Neural progenitor cell (in vitro differentiated cells): ENCODE measurements around the gene IFRD2. TPM values are rescaled to one million over a fixed set of nuclear protein-coding genes. Genes with fewer than 3 reads are reported as not detected.
A peak's percentile ranks its signal among the peaks of the same experiment; 100 is the strongest.

Experiments used
- DNase-seq: peaks from one replicate; pipeline ENCODE4 v3.0.0-alpha.2; 2016; ENCODE audit warnings: low spot score
- H2AFZ ChIP-seq: fragments of 200-600 bp; sonication (generic); replicated peaks from 2 replicates; pipeline ENCODE4 v1.6.1; 2016; ENCODE audit warnings: antibody characterized with exemption
- H3F3A ChIP-seq: fragments of 200-600 bp; sonication (generic); 2 replicates; pipeline ENCODE4 v1.6.1; 2016; ENCODE audit warnings: antibody characterized with exemption, low read depth
- H3K27ac ChIP-seq: fragments of 200-600 bp; sonication (generic); 2 replicates; pipeline ENCODE4 v1.5.1; 2016; ENCODE audit warnings: mild to moderate bottlenecking
- H3K27me3 ChIP-seq: fragments of 200-600 bp; sonication (generic); 2 replicates; pipeline ENCODE4 v1.6.1; 2016; ENCODE audit warnings: mild to moderate bottlenecking, moderate library complexity
- H3K36me3 ChIP-seq: fragments of 200-600 bp; sonication (generic); 2 replicates; pipeline ENCODE4 v1.5.1; 2016
- H3K4me1 ChIP-seq: fragments of 200-600 bp; sonication (generic); 2 replicates; pipeline ENCODE4 v1.6.1; 2016; ENCODE audit warnings: mixed run types
- H3K4me2 ChIP-seq: fragments of 200-600 bp; sonication (generic); 2 replicates; pipeline ENCODE4 v1.6.1; 2016
- H3K4me3 ChIP-seq: fragments of 200-600 bp; sonication (generic); 2 replicates; pipeline ENCODE4 v1.5.1; 2016
- H3K79me2 ChIP-seq: fragments of 200-600 bp; sonication (generic); 2 replicates; pipeline ENCODE4 v1.6.1; 2016; ENCODE audit warnings: low read depth
- H3K9ac ChIP-seq: fragments of 200-600 bp; sonication (generic); 2 replicates; pipeline ENCODE4 v1.6.1; 2016
- H3K9me3 ChIP-seq: fragments of 200-600 bp; sonication (generic); 2 replicates; pipeline ENCODE4 v1.5.1; 2016; ENCODE audit warnings: low read depth
- H4K20me1 ChIP-seq: fragments of 200-600 bp; sonication (generic); 2 replicates; pipeline ENCODE4 v1.6.1; 2016; ENCODE audit warnings: low read depth
- H3K27ac Mint-ChIP-seq: 3 replicates; pipeline ENCODE4 v1.8.0; 2021; ENCODE audit warnings: mixed read lengths
- H3K27me3 Mint-ChIP-seq: 2 replicates; pipeline ENCODE4 v1.8.0; 2022; ENCODE audit warnings: low read depth, mild to moderate bottlenecking, inconsistent platforms, moderate library complexity, mixed read lengths; ENCODE audit not compliant: insufficient read depth
- H3K36me3 Mint-ChIP-seq: 3 replicates; pipeline ENCODE4 v1.8.0; 2021; ENCODE audit warnings: mixed read lengths
- H3K4me1 Mint-ChIP-seq: 3 replicates; pipeline ENCODE4 v1.8.0; 2021; ENCODE audit warnings: mixed read lengths
- H3K4me3 Mint-ChIP-seq: 3 replicates; pipeline ENCODE4 v1.8.0; 2021; ENCODE audit warnings: mild to moderate bottlenecking, moderate library complexity, mixed read lengths
- H3K9me3 Mint-ChIP-seq: 3 replicates; pipeline ENCODE4 v1.8.0; 2020; ENCODE audit warnings: mixed read lengths
- EZH2 ChIP-seq: fragments of 200-600 bp; sonication (generic); IDR thresholded peaks from 2 replicates; pipeline ENCODE4 v1.6.1; 2017; ENCODE audit warnings: antibody characterized with exemption, mild to moderate bottlenecking, moderate library complexity
- EZH2phosphoT487 ChIP-seq: fragments of 200-600 bp; sonication (generic); IDR thresholded peaks from 2 replicates; pipeline ENCODE4 v1.6.1; 2017; ENCODE audit warnings: antibody characterized with exemption
- total RNA-seq: library from RNA; depleted of rRNA; stranded (reverse); fragments of >200 nt; gene quantifications from 2 replicates; pipeline ENCODE4 v1.2.3, GENCODE V29; 2015; ENCODE audit warnings: low replicate concordance
- TF ChIP-seq, protein P1 (sequence below): fragments of 200-600 bp; sonication (generic); IDR thresholded peaks from 2 replicates; pipeline ENCODE4 v1.5.1; 2017; ENCODE audit warnings: antibody characterized with exemption, mild to moderate bottlenecking

Gene IFRD2
- total RNA-seq, 1 donor from 2014 or later: 26.4 TPM

DNA sequence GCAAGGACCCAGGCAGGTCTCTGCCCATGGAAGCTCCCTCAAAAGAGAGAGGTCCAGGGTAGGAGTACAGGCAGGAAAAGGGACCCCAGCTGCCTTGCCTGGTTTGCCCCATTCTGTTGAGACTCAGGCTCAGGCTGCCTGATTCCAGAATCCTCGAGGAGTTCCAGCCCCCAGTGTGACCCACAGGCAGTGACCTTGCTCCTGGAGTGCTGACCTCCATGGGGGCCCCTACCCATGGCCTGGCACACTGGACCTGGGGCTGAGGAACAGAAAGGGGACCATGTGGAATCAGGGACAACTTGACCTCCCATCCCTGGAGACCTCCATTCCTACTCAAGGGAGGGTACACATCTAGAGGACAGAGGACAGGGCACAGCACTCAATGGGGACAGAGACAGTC lies 26.7 kb downstream of the IFRD2 start:
- H3K36me3 ChIP-seq: no peaks in the 10 kb centered on the region
- Mint-ChIP-seq H3K9me3 (no peaks in the 10 kb centered on the region), H3K4me1 (peaks cover 76% of the 10 kb centered on the region), H3K27ac (peak overlapping the region; percentile 83), H3K36me3 (no peaks in the 10 kb centered on the region), H3K4me3 (no peak overlapping the region), H3K27me3 (peaks cover 13% of the 10 kb centered on the region)
- H3K4me3 ChIP-seq: no peak overlapping the region
- H3F3A ChIP-seq: peaks cover 51% of the 10 kb centered on the region
- H3K4me1 ChIP-seq: peaks cover 62% of the 10 kb centered on the region
- DNase-seq: no peak
- no peaks in the 10 kb centered on the region for H4K20me1 ChIP-seq
- H3K9ac ChIP-seq: no peak overlapping the region
- no peaks in the 10 kb centered on the region for H3K9me3 ChIP-seq
- TF ChIP-seq, protein P1, sequence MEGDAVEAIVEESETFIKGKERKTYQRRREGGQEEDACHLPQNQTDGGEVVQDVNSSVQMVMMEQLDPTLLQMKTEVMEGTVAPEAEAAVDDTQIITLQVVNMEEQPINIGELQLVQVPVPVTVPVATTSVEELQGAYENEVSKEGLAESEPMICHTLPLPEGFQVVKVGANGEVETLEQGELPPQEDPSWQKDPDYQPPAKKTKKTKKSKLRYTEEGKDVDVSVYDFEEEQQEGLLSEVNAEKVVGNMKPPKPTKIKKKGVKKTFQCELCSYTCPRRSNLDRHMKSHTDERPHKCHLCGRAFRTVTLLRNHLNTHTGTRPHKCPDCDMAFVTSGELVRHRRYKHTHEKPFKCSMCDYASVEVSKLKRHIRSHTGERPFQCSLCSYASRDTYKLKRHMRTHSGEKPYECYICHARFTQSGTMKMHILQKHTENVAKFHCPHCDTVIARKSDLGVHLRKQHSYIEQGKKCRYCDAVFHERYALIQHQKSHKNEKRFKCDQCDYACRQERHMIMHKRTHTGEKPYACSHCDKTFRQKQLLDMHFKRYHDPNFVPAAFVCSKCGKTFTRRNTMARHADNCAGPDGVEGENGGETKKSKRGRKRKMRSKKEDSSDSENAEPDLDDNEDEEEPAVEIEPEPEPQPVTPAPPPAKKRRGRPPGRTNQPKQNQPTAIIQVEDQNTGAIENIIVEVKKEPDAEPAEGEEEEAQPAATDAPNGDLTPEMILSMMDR: no peak
- TF ChIP-seq EZH2 (no peak), EZH2phosphoT487 (no peak)
- peak overlapping the region; percentile 70 for H3K4me2 ChIP-seq
- H3K27ac ChIP-seq: peak overlapping the region; percentile 66
- H2AFZ ChIP-seq: no peak overlapping the region
- H3K27me3 ChIP-seq: no peaks in the 10 kb centered on the region
- no peaks in the 10 kb centered on the region for H3K79me2 ChIP-seq

DNA sequence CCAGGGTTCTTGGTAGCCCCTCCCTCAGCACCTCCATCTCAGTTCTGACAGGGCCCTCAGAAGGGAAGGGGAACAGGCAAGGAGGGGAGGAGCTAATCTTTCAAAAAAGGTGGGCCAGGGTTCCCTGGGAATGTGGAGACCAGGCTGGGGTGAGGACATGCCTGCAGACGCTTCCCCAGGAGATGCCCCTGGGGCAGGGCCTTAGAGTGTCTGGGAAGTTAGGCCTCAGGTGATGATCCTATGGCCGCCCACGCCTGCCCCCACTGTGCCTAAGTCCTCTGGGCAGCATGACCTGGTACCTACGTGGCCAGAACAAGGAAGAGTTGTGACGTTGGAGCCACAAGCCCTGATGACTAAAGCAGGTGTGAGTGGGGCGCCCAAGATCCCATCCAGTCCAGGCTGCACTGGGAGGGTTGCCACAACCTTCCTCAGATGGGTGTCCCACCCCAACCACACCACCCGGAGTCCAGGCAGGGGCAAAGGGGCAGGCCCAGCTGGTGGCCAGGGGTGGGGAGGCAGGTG lies 27.2 kb downstream of the IFRD2 start:
- Mint-ChIP-seq H3K27ac (peak overlapping the region; percentile 98), H3K4me1 (peaks cover 77% of the 10 kb centered on the region), H3K9me3 (no peaks in the 10 kb centered on the region), H3K27me3 (peaks cover 13% of the 10 kb centered on the region), H3K4me3 (peak overlapping the region; percentile 69), H3K36me3 (no peaks in the 10 kb centered on the region)
- Histone ChIP-seq H3K9me3 (no peaks in the 10 kb centered on the region), H3K27ac (peak overlapping the region; percentile 66), H3K4me2 (peak overlapping the region; percentile 70), H3K27me3 (no peaks in the 10 kb centered on the region), H3K4me1 (peaks cover 64% of the 10 kb centered on the region), H3F3A (peaks cover 55% of the 10 kb centered on the region), H3K36me3 (no peaks in the 10 kb centered on the region), H3K79me2 (no peaks in the 10 kb centered on the region), H2AFZ (no peak overlapping the region), H3K9ac (no peak overlapping the region), H4K20me1 (no peaks in the 10 kb centered on the region), H3K4me3 (no peak overlapping the region)
- no peak for DNase-seq
- no peak for TF ChIP-seq EZH2
- no peak for TF ChIP-seq EZH2phosphoT487
- TF ChIP-seq, protein P1: no peak

DNA sequence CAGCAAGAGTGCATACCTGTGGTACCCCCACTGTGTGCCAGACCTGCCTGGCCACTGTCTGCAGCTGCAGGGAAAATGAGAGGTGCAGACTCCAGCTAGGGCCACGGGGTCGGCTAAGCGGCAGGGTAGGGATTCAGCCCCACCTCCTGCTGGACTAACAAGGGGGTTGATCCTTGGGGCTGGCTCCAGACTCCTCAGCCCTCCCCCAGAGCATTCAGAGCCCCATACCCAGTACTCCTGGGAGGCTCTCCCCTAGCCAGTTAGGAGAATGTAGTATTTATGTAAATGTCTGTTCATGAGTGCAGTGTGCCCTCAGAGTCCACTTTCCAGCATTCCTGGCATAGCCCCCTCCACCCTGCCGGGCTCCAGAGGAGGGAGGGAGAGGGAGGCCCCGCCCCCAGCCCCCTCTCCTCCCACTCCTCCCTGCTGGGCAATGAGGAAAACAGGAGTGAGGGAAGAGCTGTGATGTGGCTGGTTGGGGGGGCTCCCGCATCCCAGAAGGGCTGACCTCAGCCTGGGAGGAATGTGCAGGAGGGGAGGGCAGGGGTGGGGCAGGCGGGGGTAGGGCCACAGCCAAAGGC lies 27.8 kb downstream of the IFRD2 start:
- H3K9me3 ChIP-seq: no peaks in the 10 kb centered on the region
- Mint-ChIP-seq H3K27me3 (peaks cover 12% of the 10 kb centered on the region), H3K36me3 (no peaks in the 10 kb centered on the region), H3K4me3 (peak overlapping the region; percentile 14), H3K4me1 (peaks cover 75% of the 10 kb centered on the region), H3K27ac (peak overlapping the region; percentile 98), H3K9me3 (no peaks in the 10 kb centered on the region)
- peaks cover 64% of the 10 kb centered on the region for H3K4me1 ChIP-seq
- H3K9ac ChIP-seq: no peak overlapping the region
- peak overlapping the region; percentile 90 for H3K27ac ChIP-seq
- H4K20me1 ChIP-seq: peaks cover 3% of the 10 kb centered on the region
- H2AFZ ChIP-seq: no peak overlapping the region
- H3K79me2 ChIP-seq: no peaks in the 10 kb centered on the region
- peaks cover 59% of the 10 kb centered on the region for H3F3A ChIP-seq
- no peaks in the 10 kb centered on the region for H3K36me3 ChIP-seq
- TF ChIP-seq, protein P1: no peak
- TF ChIP-seq EZH2phosphoT487: no peak
- no peak for TF ChIP-seq EZH2
- peak; percentile 94 for DNase-seq
- H3K4me2 ChIP-seq: peak overlapping the region; percentile 70
- H3K27me3 ChIP-seq: no peaks in the 10 kb centered on the region
- H3K4me3 ChIP-seq: peak overlapping the region; percentile 3
